Panc1 (cell line): ENCODE measurements around the gene OR2V2.

Source experiments
- POLR2AphosphoS5 ChIP-seq: IDR thresholded peaks from 2 replicates; pipeline ENCODE4 v1.6.1; 2012; ENCODE audit warnings: mild to moderate bottlenecking, low read depth, low read length, moderate library complexity
- TF ChIP-seq, protein P1 (sequence below): fragments of 450-650 bp; IDR thresholded peaks from 2 replicates; pipeline ENCODE4 v1.5.1; 2017; ENCODE audit warnings: mild to moderate bottlenecking

- TF ChIP-seq, protein P1, sequence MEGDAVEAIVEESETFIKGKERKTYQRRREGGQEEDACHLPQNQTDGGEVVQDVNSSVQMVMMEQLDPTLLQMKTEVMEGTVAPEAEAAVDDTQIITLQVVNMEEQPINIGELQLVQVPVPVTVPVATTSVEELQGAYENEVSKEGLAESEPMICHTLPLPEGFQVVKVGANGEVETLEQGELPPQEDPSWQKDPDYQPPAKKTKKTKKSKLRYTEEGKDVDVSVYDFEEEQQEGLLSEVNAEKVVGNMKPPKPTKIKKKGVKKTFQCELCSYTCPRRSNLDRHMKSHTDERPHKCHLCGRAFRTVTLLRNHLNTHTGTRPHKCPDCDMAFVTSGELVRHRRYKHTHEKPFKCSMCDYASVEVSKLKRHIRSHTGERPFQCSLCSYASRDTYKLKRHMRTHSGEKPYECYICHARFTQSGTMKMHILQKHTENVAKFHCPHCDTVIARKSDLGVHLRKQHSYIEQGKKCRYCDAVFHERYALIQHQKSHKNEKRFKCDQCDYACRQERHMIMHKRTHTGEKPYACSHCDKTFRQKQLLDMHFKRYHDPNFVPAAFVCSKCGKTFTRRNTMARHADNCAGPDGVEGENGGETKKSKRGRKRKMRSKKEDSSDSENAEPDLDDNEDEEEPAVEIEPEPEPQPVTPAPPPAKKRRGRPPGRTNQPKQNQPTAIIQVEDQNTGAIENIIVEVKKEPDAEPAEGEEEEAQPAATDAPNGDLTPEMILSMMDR = no peak
- TF ChIP-seq POLR2AphosphoS5 = no peak
Measured at GRCh38 chr5:181163487-181164075, 16.2 kb downstream of the OR2V2 start.
